ENCODE results near the gene ACTRT1. TPM values are rescaled to one million over a fixed set of nuclear protein-coding genes. Genes with fewer than 3 reads are reported as not detected.

Gene ACTRT1
- not detected for total RNA-seq

DNA sequence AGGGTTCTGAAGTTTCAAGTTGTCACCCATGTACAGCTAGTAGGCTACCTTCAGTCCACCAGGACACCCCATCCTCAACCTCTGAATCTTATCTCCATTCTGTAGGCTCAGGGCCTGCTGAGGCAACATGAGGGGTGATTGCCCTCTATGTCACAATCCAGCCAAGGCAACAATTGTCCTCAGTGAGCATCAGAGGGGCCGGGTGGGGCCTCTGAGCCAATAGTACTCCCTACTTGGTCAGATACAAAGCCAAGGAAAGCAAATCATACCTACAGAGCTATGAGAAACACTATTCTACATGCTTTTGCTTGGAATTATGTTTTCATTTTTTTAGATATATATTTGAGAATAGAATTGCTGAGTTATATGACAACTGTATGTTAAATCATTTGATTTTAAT, at the start of gene ACTRT1:
Gene ACTRT1, minus strand, starts transcription at position 101 of the 400 bp plus-strand sequence. CDS start 197 bp downstream, outside the sequence.
- DNase-seq = no peak
- Mint-ChIP-seq H3K4me1 (no peaks in the 10 kb centered on the region), H3K4me3 (no peak within 1 kb of the TSS)

DNA sequence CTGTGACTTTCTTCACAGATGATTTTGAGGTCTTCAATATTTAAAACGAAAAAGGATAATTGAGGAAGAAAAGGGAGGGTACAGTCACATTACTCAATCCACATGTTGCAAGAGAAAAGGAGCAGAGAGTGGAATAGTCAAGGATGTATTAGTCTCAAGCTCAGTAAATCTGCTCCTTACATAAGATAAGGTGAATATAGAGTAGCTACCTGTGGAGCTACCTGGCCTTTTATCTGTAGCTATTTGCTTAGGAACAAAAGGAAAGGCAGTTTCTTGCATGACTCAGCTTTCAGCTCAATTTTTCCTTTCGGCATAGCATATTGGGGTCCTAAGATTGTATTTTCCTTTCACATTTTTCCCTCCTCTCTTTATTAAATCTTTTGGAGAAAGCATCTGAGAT, 26.3 kb upstream of the ACTRT1 start:
- H3K4me1 Mint-ChIP-seq = no peaks in the 10 kb centered on the region
- ChIA-PET CTCF (no interaction called here), POLR2A (no interaction called here)
- DNase-seq = no peak
- no peak overlapping the region for H3K27ac Mint-ChIP-seq
- no peaks in the 10 kb centered on the region for H3K9me3 Mint-ChIP-seq
- no peaks in the 10 kb centered on the region for H3K27me3 Mint-ChIP-seq
- no peak overlapping the region for H3K4me3 Mint-ChIP-seq
- H3K36me3 Mint-ChIP-seq (ENCODE audit: low read depth) = no peaks in the 10 kb centered on the region

More for the DNA sequence above, at the start of gene ACTRT1:
- Mint-ChIP-seq H3K27me3 (no peaks in the 10 kb centered on the region), H3K36me3 (ENCODE audit: low read depth) (no peaks in the 10 kb centered on the region), H3K9me3 (no peaks in the 10 kb centered on the region), H3K27ac (no peak within 1 kb of the TSS)
- ChIA-PET POLR2A (no interaction called here), CTCF (no interaction called here)

DNA sequence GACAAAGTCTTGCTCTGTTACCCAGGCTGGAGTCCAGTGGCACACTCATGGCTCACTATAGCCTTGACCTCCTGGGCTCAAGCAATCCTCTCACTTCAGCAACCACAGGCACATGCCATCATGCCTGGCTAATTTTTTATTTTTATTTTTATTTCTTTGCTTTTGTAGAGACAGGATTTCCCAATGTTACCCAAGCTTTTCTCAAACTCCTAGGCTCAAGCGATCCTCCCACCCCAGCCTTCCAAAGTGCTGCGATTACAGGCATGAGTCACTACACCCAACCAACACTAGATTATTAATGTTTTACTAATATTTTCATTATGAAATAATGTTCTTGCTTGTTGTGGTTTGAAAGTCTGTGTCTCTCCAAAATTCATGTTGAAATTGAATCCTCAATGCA, 5.2 kb upstream of the ACTRT1 start:
- CTCF ChIA-PET = no interaction called here
- Mint-ChIP-seq H3K9me3 (no peaks in the 10 kb centered on the region), H3K36me3 (ENCODE audit: low read depth) (no peaks in the 10 kb centered on the region), H3K27me3 (no peaks in the 10 kb centered on the region), H3K4me1 (no peaks in the 10 kb centered on the region), H3K27ac (no peak overlapping the region), H3K4me3 (no peak overlapping the region)
- DNase-seq = no peak
- POLR2A ChIA-PET = no interaction called here

DNA sequence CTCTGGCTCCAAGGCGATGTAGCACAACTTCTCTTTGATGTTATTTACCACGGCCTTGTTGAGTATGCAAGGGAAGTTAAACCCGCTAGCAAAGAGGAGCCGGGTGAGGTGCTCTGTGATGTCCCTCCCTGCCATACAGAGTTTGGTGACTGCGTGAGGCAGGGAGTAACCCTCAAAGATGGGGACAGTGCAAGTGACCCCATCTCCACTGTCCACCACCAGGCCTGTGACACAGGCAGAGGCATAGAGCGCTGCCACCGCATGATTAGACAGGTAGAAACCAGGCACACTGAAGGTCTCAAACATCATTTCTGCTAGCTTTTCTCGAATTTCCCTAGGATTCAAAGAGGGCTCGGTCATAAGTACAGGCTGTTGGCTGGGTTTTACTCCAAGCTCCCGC, 677 bp downstream of the ACTRT1 start:
- Mint-ChIP-seq H3K4me1 (no peaks in the 10 kb centered on the region), H3K27me3 (no peaks in the 10 kb centered on the region), H3K4me3 (no peak overlapping the region), H3K36me3 (ENCODE audit: low read depth) (no peaks in the 10 kb centered on the region), H3K27ac (no peak overlapping the region), H3K9me3 (peaks cover 2% of the 10 kb centered on the region)
- CTCF ChIA-PET = no interaction called here
- no peak for DNase-seq
- POLR2A ChIA-PET = no interaction called here

DNA sequence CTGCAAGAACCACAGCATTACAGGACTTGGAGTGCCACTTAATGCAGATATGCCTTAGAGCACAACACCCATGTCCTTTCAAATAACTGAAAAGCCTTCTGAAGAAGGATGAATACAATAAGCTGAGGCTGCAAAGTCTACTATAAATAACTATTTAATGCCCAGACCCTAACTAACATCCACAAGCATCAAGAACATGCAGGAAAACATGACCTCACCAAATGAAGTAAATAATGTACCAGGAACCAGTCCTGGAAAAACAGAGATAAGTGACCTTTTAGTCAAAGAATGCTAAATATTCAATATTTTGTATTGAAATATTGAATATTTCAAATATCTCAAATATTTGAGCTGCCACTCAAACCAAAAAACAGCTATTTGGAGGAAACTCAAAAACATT, 16.9 kb downstream of the ACTRT1 start:
- H3K27ac Mint-ChIP-seq = no peak overlapping the region
- no peaks in the 10 kb centered on the region for H3K9me3 Mint-ChIP-seq
- no peak for DNase-seq
- POLR2A ChIA-PET = no interaction called here
- H3K4me3 Mint-ChIP-seq = no peak overlapping the region
- CTCF ChIA-PET = no interaction called here
- no peaks in the 10 kb centered on the region for H3K4me1 Mint-ChIP-seq
- no peaks in the 10 kb centered on the region for H3K36me3 Mint-ChIP-seq (ENCODE audit: low read depth)
- no peaks in the 10 kb centered on the region for H3K27me3 Mint-ChIP-seq

DNA sequence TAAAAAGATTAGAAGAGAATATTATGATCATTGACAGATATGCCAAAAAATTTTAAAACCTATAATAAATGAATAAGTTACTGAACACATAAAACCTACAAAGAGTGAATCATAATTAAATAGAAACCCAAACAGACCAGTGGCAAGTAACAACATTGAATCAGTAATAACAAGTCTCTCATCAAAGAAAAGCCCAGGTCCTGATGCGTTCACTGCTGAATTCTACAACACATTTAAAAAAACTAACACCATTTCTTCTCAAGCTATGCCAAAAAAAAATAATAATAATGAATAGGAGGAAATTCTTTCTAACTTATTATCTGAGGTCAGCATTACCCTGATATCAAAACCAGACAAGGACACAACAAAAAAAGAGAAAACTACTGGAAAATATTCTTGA, 30.6 kb downstream of the ACTRT1 start:
- ChIA-PET POLR2A (no interaction called here), CTCF (no interaction called here)
- Mint-ChIP-seq H3K4me1 (no peaks in the 10 kb centered on the region), H3K4me3 (no peak overlapping the region), H3K9me3 (no peaks in the 10 kb centered on the region), H3K27ac (no peak overlapping the region), H3K36me3 (ENCODE audit: low read depth) (no peaks in the 10 kb centered on the region), H3K27me3 (no peaks in the 10 kb centered on the region)
- no peak for DNase-seq

DNA sequence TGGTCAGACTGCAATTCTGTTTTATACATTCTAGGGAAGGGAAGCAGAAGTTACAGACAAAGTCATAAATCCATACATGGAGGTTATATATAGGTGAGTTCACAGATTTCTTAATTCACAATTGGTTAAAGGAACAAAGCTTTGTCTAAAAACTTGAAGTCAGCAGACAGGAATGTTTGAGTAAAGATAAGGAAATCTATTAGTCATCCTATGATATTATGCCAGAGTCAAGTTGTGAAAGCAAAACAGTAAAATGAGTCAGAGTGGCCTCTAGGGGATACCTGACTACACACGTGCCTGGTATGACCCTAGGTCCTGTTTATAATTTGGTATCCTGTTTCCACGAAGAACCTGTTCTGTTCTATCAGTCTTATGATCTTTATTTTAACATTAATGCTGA, 31.5 kb downstream of the ACTRT1 start:
- no peaks in the 10 kb centered on the region for H3K36me3 Mint-ChIP-seq (ENCODE audit: low read depth)
- H3K27me3 Mint-ChIP-seq = no peaks in the 10 kb centered on the region
- no peak overlapping the region for H3K4me3 Mint-ChIP-seq
- ChIA-PET POLR2A (no interaction called here), CTCF (no interaction called here)
- H3K27ac Mint-ChIP-seq = no peak overlapping the region
- DNase-seq = no peak
- H3K4me1 Mint-ChIP-seq = no peaks in the 10 kb centered on the region
- no peaks in the 10 kb centered on the region for H3K9me3 Mint-ChIP-seq

DNA sequence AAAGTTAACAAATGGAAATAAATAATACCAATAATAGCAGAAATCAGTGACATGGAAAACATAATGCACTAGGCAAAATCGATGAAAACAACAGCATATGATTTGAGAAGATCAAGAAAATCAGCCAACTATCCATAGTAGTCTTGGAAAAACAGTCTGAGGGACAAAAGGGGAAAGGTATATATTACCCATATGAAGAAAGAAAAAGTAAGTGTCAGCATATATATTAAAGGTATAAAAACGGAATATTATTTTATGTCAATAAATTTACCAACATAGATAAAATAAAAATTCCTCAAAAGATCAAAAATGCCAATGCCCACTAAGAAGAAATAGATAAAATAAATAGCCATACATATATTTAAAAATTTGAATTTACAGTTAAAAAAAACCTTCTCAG, 33.0 kb downstream of the ACTRT1 start:
- no peak for DNase-seq
- POLR2A ChIA-PET = no interaction called here

DNA sequence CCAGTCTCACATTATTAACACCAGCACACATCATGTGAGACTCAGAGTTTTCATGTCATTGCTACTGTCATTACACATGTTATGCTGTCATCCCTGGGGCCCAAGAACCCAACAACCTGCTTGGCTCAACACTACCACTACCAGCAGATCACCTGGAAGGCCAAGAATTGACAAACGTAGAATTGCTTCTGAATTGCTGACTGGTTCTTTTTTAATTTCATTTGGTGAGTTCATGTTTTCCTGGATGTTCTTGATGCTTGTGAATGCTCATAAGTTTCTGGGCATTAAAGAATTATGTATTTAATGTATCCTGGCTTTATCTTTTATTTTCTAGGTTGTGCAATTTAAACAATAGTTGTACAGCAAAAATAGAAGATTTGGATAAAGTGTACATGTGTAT, 40.2 kb downstream of the ACTRT1 start:
- Mint-ChIP-seq H3K4me1 (no peaks in the 10 kb centered on the region), H3K27ac (no peak overlapping the region)
- CTCF ChIA-PET = no interaction called here

More for the DNA sequence above, 33.0 kb downstream of the ACTRT1 start:
- Mint-ChIP-seq H3K36me3 (ENCODE audit: low read depth) (no peaks in the 10 kb centered on the region), H3K4me1 (no peaks in the 10 kb centered on the region), H3K4me3 (no peak overlapping the region), H3K27me3 (no peaks in the 10 kb centered on the region), H3K9me3 (no peaks in the 10 kb centered on the region), H3K27ac (no peak overlapping the region)
- CTCF ChIA-PET = no interaction called here

DNA sequence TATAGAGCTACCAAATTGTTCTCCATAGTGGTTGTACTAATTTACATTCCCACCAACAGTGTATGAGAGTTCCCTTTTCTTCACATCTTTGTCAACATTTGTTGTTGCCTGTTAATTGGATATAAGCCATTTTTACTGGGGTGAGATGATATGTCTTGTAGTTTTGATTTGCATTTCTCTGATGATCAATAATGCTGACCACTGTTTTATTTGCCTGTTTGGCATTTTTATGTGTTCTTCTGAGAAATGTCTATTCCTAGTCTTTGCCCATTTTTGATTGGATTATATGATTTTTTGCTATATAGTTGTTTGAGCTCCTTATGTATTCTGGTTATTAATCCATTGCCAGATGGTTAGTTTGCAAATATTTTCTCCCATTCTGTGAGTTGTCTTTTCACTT, 44.3 kb downstream of the ACTRT1 start:
- no peaks in the 10 kb centered on the region for H3K4me1 Mint-ChIP-seq
- no peaks in the 10 kb centered on the region for H3K27me3 Mint-ChIP-seq
- no peaks in the 10 kb centered on the region for H3K36me3 Mint-ChIP-seq (ENCODE audit: low read depth)
- no peaks in the 10 kb centered on the region for H3K9me3 Mint-ChIP-seq
- ChIA-PET POLR2A (no interaction called here), CTCF (no interaction called here)
- no peak overlapping the region for H3K4me3 Mint-ChIP-seq
- no peak for DNase-seq
- H3K27ac Mint-ChIP-seq = no peak overlapping the region

More for the DNA sequence above, 40.2 kb downstream of the ACTRT1 start:
- DNase-seq = no peak
- Mint-ChIP-seq H3K36me3 (ENCODE audit: low read depth) (no peaks in the 10 kb centered on the region), H3K9me3 (no peaks in the 10 kb centered on the region), H3K27me3 (no peaks in the 10 kb centered on the region), H3K4me3 (no peak overlapping the region)
- POLR2A ChIA-PET = no interaction called here

All from activated CD4-positive, alpha-beta T cell treated with anti-CD3 and anti-CD28 coated beads, Interleukin-2, amount 10 ng/mL, durations not matched to agents 7 days and 5 days (primary cell).